ENCODE data around the gene COL4A2.
"Not testable (repeated sequence)": the region's sequence is repeated elsewhere in the genome, so short reads cannot be mapped to it uniquely, and the experiment has no call there.

Gene COL4A2

DNA sequence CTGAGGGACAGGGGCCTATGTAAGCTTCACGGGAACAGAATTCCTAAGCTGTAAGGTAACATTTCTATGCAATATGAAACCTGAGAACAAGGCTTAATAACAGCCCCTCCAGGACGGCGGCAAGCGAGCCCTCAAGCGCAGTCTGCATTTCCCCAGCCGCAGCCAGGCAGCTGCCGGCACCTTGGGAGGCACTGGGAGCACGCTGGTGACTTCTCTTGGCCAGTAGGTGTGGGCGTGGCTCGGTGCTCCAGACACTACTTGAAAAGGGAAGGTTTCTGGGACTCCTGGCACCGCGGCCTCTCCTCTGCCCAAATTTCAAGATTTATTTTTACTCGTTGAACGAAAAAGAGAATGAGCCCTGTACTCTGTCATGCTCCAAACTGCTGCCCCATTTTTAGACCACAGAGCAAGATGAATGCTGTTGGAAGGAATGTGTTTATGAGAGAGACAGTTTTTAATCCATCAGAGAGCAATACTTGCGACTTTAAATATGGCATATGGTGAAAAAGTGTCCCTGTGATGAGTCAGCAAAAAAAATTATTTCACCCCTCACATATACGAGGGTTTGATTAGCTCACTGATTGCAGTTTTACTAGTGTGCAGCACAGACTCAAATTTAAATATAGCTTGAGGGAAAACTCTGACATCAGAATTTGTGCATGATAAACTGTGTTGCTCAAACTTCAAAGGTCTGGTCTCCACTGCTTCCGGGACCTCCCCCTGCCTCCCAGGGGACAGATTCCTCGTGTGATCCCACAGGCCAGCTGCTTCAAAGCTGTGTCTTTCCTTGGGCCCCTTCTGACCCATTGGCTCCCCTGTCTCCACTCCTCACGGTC is 81.2 kb downstream of the COL4A2 start:
- H3K9ac ChIP-seq (ENCODE audit: low read depth in 1 of 2, low read length in 2 of 2), result peak overlapping the region in 1 of 2 donors; percentile 32
- H3K27me3 ChIP-seq (ENCODE audit: control insufficient read depth in 1 of 2, insufficient read depth in 2 of 2, low read length in 2 of 2), result no peaks in the 10 kb centered on the region
- peak overlapping the region; percentile 27 for H3K27ac ChIP-seq (ENCODE audit: low read depth, low read length)

GRCh38 chr13:110390567-110390966 is 83.5 kb downstream of the COL4A2 start:
- Histone ChIP-seq H3K9ac (ENCODE audit: low read depth in 1 of 2, low read length in 2 of 2) (no peak overlapping the region), H3K9me3 (ENCODE audit: control insufficient read depth in 1 of 2, low read length in 2 of 2) (no peaks in the 10 kb centered on the region), H3K4me3 (ENCODE audit: low read depth in 1 of 2, low read length in 2 of 2) (no peak overlapping the region), H3K4me1 (ENCODE audit: control insufficient read depth in 1 of 2, insufficient read depth in 2 of 2, low read length in 2 of 2) (peaks cover 8 to 13% of the 10 kb centered on the region in 2 donors), H3K36me3 (ENCODE audit: control insufficient read depth in 1 of 2, insufficient read depth in 2 of 2, low read length in 2 of 2) (no peaks in the 10 kb centered on the region), H3K27me3 (ENCODE audit: control insufficient read depth in 1 of 2, insufficient read depth in 2 of 2, low read length in 2 of 2) (no peaks in the 10 kb centered on the region), H3K27ac (ENCODE audit: low read depth, low read length) (peak overlapping the region; percentile 72)

More for the DNA sequence above, 81.2 kb downstream of the COL4A2 start:
- Histone ChIP-seq H3K9me3 (ENCODE audit: control insufficient read depth in 1 of 2, low read length in 2 of 2) (no peaks in the 10 kb centered on the region), H3K4me1 (ENCODE audit: control insufficient read depth in 1 of 2, insufficient read depth in 2 of 2, low read length in 2 of 2) (peaks cover 8 to 13% of the 10 kb centered on the region in 2 donors), H3K36me3 (ENCODE audit: control insufficient read depth in 1 of 2, insufficient read depth in 2 of 2, low read length in 2 of 2) (no peaks in the 10 kb centered on the region), H3K4me3 (ENCODE audit: low read depth in 1 of 2, low read length in 2 of 2) (no peak overlapping the region)

- Histone ChIP-seq H3K27ac (ENCODE audit: low read depth, low read length) (no peak overlapping the region), H3K36me3 (ENCODE audit: control insufficient read depth in 1 of 2, insufficient read depth in 2 of 2, low read length in 2 of 2) (no peaks in the 10 kb centered on the region), H3K9ac (ENCODE audit: low read depth in 1 of 2, low read length in 2 of 2) (no peak overlapping the region), H3K4me3 (ENCODE audit: low read depth in 1 of 2, low read length in 2 of 2) (no peak overlapping the region), H3K27me3 (ENCODE audit: control insufficient read depth in 1 of 2, insufficient read depth in 2 of 2, low read length in 2 of 2) (no peaks in the 10 kb centered on the region), H3K4me1 (ENCODE audit: control insufficient read depth in 1 of 2, insufficient read depth in 2 of 2, low read length in 2 of 2) (peaks cover 8 to 13% of the 10 kb centered on the region in 2 donors), H3K9me3 (ENCODE audit: control insufficient read depth in 1 of 2, low read length in 2 of 2) (no peaks in the 10 kb centered on the region)
Observed at GRCh38 chr13:110391273-110391672, 84.2 kb downstream of the COL4A2 start.

DNA sequence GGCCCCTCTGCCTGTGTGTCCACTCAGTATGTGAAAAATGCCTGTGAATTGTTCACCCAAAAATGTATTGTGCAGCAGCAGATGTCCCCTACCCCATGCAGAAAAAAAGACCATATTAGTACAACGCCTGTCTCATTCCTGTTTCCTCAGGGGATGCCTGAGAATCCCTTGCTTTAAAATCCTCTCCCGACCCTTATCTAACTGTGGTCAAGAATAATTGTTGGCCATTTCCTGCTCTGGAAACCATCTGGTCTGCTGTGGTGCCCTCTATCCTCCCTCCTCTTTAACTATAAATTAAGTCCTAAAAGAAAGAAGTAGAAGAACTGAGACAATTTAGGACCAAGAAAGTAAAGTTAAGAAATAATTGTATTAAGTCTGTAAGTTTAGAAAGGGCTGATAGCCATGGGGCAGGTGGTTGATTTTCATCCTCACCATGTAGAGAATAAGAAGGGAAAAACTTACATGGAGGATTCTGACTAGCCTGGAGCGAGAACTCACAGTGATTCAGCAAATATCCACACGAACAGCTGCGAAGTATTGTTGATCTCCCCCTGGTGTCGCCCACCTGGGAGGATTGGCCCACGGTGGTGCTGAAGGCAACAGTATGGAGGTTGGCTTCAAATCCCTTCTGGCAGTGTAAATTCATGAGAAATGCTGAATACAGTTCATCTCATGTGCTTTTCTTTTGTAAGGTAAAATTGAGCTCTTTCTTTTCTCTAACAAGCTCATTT is 85.6 kb downstream of the COL4A2 start:
- Histone ChIP-seq H3K27ac (ENCODE audit: low read depth, low read length) (no peak overlapping the region), H3K9me3 (ENCODE audit: control insufficient read depth in 1 of 2, low read length in 2 of 2) (no peaks in the 10 kb centered on the region), H3K27me3 (ENCODE audit: control insufficient read depth in 1 of 2, insufficient read depth in 2 of 2, low read length in 2 of 2) (peaks cover 0 to 3% of the 10 kb centered on the region in 2 donors), H3K9ac (ENCODE audit: low read depth in 1 of 2, low read length in 2 of 2) (no peak overlapping the region), H3K36me3 (ENCODE audit: control insufficient read depth in 1 of 2, insufficient read depth in 2 of 2, low read length in 2 of 2) (no peaks in the 10 kb centered on the region), H3K4me3 (ENCODE audit: low read depth in 1 of 2, low read length in 2 of 2) (no peak overlapping the region), H3K4me1 (ENCODE audit: control insufficient read depth in 1 of 2, insufficient read depth in 2 of 2, low read length in 2 of 2) (peaks cover 8 to 11% of the 10 kb centered on the region in 2 donors)

DNA sequence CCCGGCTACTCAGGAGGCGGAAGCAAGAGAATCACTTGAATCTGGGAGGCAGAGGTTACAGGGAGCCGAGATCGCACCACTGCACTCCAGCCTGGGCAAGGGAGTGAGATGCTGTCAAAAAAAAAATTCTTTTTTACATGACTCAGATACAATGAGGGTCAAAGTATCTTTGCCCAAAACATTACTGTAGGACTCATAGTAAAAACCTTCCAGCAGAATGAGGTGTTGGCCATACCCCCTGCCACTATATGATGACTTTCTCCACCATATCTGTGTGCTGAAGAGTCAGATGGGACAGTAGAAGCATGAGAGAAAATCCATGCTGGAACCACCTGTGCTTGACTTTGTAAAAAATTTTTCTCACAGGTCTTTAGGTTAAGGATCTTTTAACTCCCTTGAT is 86.7 kb downstream of the COL4A2 start:
- peaks cover 0 to 3% of the 10 kb centered on the region in 2 donors for H3K27me3 ChIP-seq (ENCODE audit: control insufficient read depth in 1 of 2, insufficient read depth in 2 of 2, low read length in 2 of 2)
- H3K36me3 ChIP-seq (ENCODE audit: control insufficient read depth in 1 of 2, insufficient read depth in 2 of 2, low read length in 2 of 2), result no peaks in the 10 kb centered on the region
- no peak overlapping the region for H3K4me3 ChIP-seq (ENCODE audit: low read depth in 1 of 2, low read length in 2 of 2)
- H3K9ac ChIP-seq (ENCODE audit: low read depth in 1 of 2, low read length in 2 of 2), result no peak overlapping the region
- H3K4me1 ChIP-seq (ENCODE audit: control insufficient read depth in 1 of 2, insufficient read depth in 2 of 2, low read length in 2 of 2), result peaks cover under 1 to 5% of the 10 kb centered on the region in 2 donors
- H3K27ac ChIP-seq (ENCODE audit: low read depth, low read length), result no peak overlapping the region
- H3K9me3 ChIP-seq (ENCODE audit: control insufficient read depth in 1 of 2, low read length in 2 of 2), result no peaks in the 10 kb centered on the region

DNA sequence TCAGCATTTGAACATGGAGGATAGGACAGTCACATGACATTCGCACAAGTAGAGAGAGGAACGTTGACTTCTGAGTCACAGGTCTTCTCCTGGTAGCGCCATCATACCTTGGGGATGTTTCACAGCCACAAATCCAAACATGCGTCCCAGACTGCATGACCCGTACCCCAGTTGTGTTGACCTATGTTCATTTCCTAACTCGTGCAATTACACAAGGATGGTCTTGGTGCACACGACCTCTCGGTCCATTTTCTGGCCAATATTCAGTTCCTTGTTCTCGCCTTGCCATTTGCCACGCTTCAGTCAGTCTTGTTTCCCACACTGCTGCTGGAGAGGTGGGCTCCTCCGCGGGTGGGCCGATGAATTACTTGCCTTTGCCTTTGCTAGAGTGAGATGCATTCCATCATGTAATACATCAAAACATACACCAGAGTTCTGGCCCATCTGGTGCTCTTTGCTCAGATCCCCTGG is 87.3 kb downstream of the COL4A2 start:
- Histone ChIP-seq H3K4me3 (ENCODE audit: low read depth in 1 of 2, low read length in 2 of 2) (no peak overlapping the region), H3K27me3 (ENCODE audit: control insufficient read depth in 1 of 2, insufficient read depth in 2 of 2, low read length in 2 of 2) (peaks cover 0 to 3% of the 10 kb centered on the region in 2 donors), H3K27ac (ENCODE audit: low read depth, low read length) (no peak overlapping the region), H3K9ac (ENCODE audit: low read depth in 1 of 2, low read length in 2 of 2) (no peak overlapping the region), H3K9me3 (ENCODE audit: control insufficient read depth in 1 of 2, low read length in 2 of 2) (no peaks in the 10 kb centered on the region), H3K36me3 (ENCODE audit: control insufficient read depth in 1 of 2, insufficient read depth in 2 of 2, low read length in 2 of 2) (no peaks in the 10 kb centered on the region), H3K4me1 (ENCODE audit: control insufficient read depth in 1 of 2, insufficient read depth in 2 of 2, low read length in 2 of 2) (no peaks in the 10 kb centered on the region)

DNA sequence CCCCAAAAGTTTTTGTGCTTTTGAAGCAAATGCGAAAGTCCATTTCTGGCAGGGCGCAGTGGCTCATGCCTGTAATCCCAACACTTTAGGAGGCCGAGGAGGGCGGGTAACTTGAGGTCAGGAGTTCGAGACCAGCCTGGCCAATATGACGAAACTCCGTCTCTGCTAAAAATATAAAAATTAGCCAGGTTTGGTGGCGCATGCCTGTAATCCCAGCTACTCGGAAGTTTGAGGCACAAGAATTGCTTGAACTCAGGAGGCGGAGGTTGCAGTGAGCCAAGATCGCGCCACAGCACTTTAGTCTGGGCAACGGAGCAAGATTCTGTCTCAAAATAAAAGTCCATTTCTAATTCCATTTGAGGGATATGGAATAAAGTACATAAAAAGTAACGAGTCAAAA is 88.5 kb downstream of the COL4A2 start:
- H3K4me1 ChIP-seq (ENCODE audit: control insufficient read depth in 1 of 2, insufficient read depth in 2 of 2, low read length in 2 of 2), result not testable (repeated sequence)
- peak overlapping the region; percentile 61 for H3K27ac ChIP-seq (ENCODE audit: low read depth, low read length)

DNA sequence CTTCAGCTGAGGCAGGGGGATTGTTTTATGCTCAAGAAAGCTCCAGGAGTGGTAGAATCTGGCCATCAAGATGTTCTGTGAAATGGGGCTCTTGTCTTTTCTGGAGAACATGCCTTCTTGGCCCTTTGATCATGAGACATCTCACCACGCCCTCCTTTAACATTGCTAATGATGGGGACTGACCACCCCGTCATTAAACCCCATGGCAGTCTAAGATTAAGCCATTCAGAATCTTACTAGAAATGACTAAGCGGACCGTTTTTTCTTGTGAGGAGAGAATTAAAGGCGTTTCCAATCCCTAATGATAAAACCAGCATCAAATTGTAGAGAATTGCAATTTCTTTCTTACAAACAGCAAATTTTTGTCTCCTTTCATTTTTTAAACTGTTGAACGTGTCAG is 89.4 kb downstream of the COL4A2 start:
- Histone ChIP-seq H3K27me3 (ENCODE audit: control insufficient read depth in 1 of 2, insufficient read depth in 2 of 2, low read length in 2 of 2) (peaks cover 0 to 3% of the 10 kb centered on the region in 2 donors), H3K9ac (ENCODE audit: low read depth in 1 of 2, low read length in 2 of 2) (no peak overlapping the region)

More for the DNA sequence above, 88.5 kb downstream of the COL4A2 start:
- H3K9me3 ChIP-seq (ENCODE audit: control insufficient read depth in 1 of 2, low read length in 2 of 2); H3K4me3 ChIP-seq (ENCODE audit: low read depth in 1 of 2, low read length in 2 of 2); H3K27me3 ChIP-seq (ENCODE audit: control insufficient read depth in 1 of 2, insufficient read depth in 2 of 2, low read length in 2 of 2); H3K36me3 ChIP-seq (ENCODE audit: control insufficient read depth in 1 of 2, insufficient read depth in 2 of 2, low read length in 2 of 2); H3K9ac ChIP-seq (ENCODE audit: low read depth in 1 of 2, low read length in 2 of 2): not testable (repeated sequence)

GRCh38 chr13:110396913-110397381 is 89.9 kb downstream of the COL4A2 start:
- H3K4me1 ChIP-seq (ENCODE audit: control insufficient read depth in 1 of 2, insufficient read depth in 2 of 2, low read length in 2 of 2), result no peaks in the 10 kb centered on the region
- no peak overlapping the region for H3K4me3 ChIP-seq (ENCODE audit: low read depth in 1 of 2, low read length in 2 of 2)
- H3K36me3 ChIP-seq (ENCODE audit: control insufficient read depth in 1 of 2, insufficient read depth in 2 of 2, low read length in 2 of 2), result no peaks in the 10 kb centered on the region
- no peak overlapping the region for H3K9ac ChIP-seq (ENCODE audit: low read depth in 1 of 2, low read length in 2 of 2)
- peaks cover 0 to 3% of the 10 kb centered on the region in 2 donors for H3K27me3 ChIP-seq (ENCODE audit: control insufficient read depth in 1 of 2, insufficient read depth in 2 of 2, low read length in 2 of 2)
- H3K27ac ChIP-seq (ENCODE audit: low read depth, low read length), result peak overlapping the region; percentile 39
- no peaks in the 10 kb centered on the region for H3K9me3 ChIP-seq (ENCODE audit: control insufficient read depth in 1 of 2, low read length in 2 of 2)

More for the DNA sequence above, 89.4 kb downstream of the COL4A2 start:
- Histone ChIP-seq H3K9me3 (ENCODE audit: control insufficient read depth in 1 of 2, low read length in 2 of 2) (no peaks in the 10 kb centered on the region), H3K36me3 (ENCODE audit: control insufficient read depth in 1 of 2, insufficient read depth in 2 of 2, low read length in 2 of 2) (no peaks in the 10 kb centered on the region), H3K4me3 (ENCODE audit: low read depth in 1 of 2, low read length in 2 of 2) (no peak overlapping the region), H3K4me1 (ENCODE audit: control insufficient read depth in 1 of 2, insufficient read depth in 2 of 2, low read length in 2 of 2) (no peaks in the 10 kb centered on the region), H3K27ac (ENCODE audit: low read depth, low read length) (peak overlapping the region; percentile 61)
